ENCODE measurements around the gene MARVELD3.

The MARVELD3 gene

GRCh38 chr16:71648921-71649320 lies 22.9 kb downstream of the MARVELD3 start:
- no peaks in the 10 kb centered on the region for H3K27me3 ChIP-seq (ENCODE audit: control insufficient read depth, low read length)
- H3K9me3 ChIP-seq (ENCODE audit: control insufficient read depth, insufficient read depth, low read length), result no peaks in the 10 kb centered on the region
- H3K4me2 ChIP-seq (ENCODE audit: low read length), result no peak overlapping the region
- no peaks in the 10 kb centered on the region for H3K79me2 ChIP-seq (ENCODE audit: control insufficient read depth, low read length)
- H3K4me1 ChIP-seq (ENCODE audit: control insufficient read depth, low read length), result no peaks in the 10 kb centered on the region
- no peaks in the 10 kb centered on the region for H3K9me2 ChIP-seq (replicated peaks; ENCODE audit: control insufficient read depth, low read length)
- peaks cover 18% of the 10 kb centered on the region for H3K36me3 ChIP-seq (ENCODE audit: control insufficient read depth, low read length)
- H4K20me1 ChIP-seq (ENCODE audit: control insufficient read depth, insufficient read depth, low read depth, low read length), result no peaks in the 10 kb centered on the region
- TF ChIP-seq, protein P1, sequence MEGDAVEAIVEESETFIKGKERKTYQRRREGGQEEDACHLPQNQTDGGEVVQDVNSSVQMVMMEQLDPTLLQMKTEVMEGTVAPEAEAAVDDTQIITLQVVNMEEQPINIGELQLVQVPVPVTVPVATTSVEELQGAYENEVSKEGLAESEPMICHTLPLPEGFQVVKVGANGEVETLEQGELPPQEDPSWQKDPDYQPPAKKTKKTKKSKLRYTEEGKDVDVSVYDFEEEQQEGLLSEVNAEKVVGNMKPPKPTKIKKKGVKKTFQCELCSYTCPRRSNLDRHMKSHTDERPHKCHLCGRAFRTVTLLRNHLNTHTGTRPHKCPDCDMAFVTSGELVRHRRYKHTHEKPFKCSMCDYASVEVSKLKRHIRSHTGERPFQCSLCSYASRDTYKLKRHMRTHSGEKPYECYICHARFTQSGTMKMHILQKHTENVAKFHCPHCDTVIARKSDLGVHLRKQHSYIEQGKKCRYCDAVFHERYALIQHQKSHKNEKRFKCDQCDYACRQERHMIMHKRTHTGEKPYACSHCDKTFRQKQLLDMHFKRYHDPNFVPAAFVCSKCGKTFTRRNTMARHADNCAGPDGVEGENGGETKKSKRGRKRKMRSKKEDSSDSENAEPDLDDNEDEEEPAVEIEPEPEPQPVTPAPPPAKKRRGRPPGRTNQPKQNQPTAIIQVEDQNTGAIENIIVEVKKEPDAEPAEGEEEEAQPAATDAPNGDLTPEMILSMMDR (IDR thresholded peaks at IDR 0.05; ENCODE audit: low read depth, low read length, poor library complexity, severe bottlenecking), result peak; percentile 49
- no peak for TF ChIP-seq EZH2phosphoT487 (IDR thresholded peaks at IDR 0.05; ENCODE audit: borderline replicate concordance, low read length)
- no peak overlapping the region for H3K4me3 ChIP-seq (ENCODE audit: low read length)
- H3K27ac ChIP-seq (ENCODE audit: low read depth, low read length), result no peak overlapping the region
- 0 out of 2 replicates have a peak, but pooled peaks cover 2% of the 10 kb centered on the region for H3F3A ChIP-seq (ENCODE audit: control insufficient read depth, insufficient read depth)

- Histone ChIP-seq H3K4me3 (ENCODE audit: low read length) (no peak overlapping the region), H3K27ac (ENCODE audit: low read depth, low read length) (no peak overlapping the region), H3K9me3 (ENCODE audit: control insufficient read depth, insufficient read depth, low read length) (no peaks in the 10 kb centered on the region), H3K9me2 (replicated peaks; ENCODE audit: control insufficient read depth, low read length) (no peaks in the 10 kb centered on the region), H3K79me2 (ENCODE audit: control insufficient read depth, low read length) (no peaks in the 10 kb centered on the region), H3K27me3 (ENCODE audit: control insufficient read depth, low read length) (no peaks in the 10 kb centered on the region), H3K4me1 (ENCODE audit: control insufficient read depth, low read length) (no peaks in the 10 kb centered on the region), H4K20me1 (ENCODE audit: control insufficient read depth, insufficient read depth, low read depth, low read length) (no peaks in the 10 kb centered on the region), H3F3A (ENCODE audit: control insufficient read depth, insufficient read depth) (0 out of 2 replicates have a peak, but pooled peaks cover 2% of the 10 kb centered on the region), H3K36me3 (ENCODE audit: control insufficient read depth, low read length) (peaks cover 20% of the 10 kb centered on the region), H3K4me2 (ENCODE audit: low read length) (no peak overlapping the region)
- TF ChIP-seq, protein P1 (IDR thresholded peaks at IDR 0.05; ENCODE audit: low read depth, low read length, poor library complexity, severe bottlenecking), result no peak
- TF ChIP-seq EZH2phosphoT487 (IDR thresholded peaks at IDR 0.05; ENCODE audit: borderline replicate concordance, low read length), result no peak
These were observed 23.7 kb downstream of the MARVELD3 start for GRCh38 chr16:71649704-71650103.

DNA sequence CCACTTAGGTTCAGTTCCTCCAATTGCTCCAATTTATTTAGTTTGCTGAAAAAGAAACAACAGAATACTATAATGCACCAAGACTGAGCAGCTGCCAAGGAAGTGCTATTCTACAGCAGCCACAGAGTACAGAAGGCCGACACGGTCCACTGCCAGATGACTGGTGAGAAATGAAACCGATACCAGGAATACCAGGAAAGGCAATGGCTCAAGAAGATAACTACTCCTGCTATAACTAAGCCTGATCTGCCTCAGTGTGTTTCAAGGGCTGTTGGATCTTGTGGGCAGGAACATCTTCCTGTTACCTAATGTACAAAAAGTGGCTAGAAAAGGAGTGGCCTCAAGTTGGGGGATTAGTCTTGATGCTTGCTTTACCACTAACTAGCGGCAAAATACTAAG lies 32.8 kb downstream of the MARVELD3 start:
- TF ChIP-seq, protein P1 (IDR thresholded peaks at IDR 0.05; ENCODE audit: low read depth, low read length, poor library complexity, severe bottlenecking), result no peak
- no peak for TF ChIP-seq EZH2phosphoT487 (IDR thresholded peaks at IDR 0.05; ENCODE audit: borderline replicate concordance, low read length)
- Histone ChIP-seq H3K9me3 (ENCODE audit: control insufficient read depth, insufficient read depth, low read length) (no peaks in the 10 kb centered on the region), H3K27ac (ENCODE audit: low read depth, low read length) (no peak overlapping the region)

More for the DNA sequence above, 32.8 kb downstream of the MARVELD3 start:
- no peak overlapping the region for H3K4me3 ChIP-seq (ENCODE audit: low read length)
- H3K36me3 ChIP-seq (ENCODE audit: control insufficient read depth, low read length), result peaks cover 24% of the 10 kb centered on the region
- no peaks in the 10 kb centered on the region for H4K20me1 ChIP-seq (ENCODE audit: control insufficient read depth, insufficient read depth, low read depth, low read length)
- H3K79me2 ChIP-seq (ENCODE audit: control insufficient read depth, low read length), result no peaks in the 10 kb centered on the region
- no peaks in the 10 kb centered on the region for H3K27me3 ChIP-seq (ENCODE audit: control insufficient read depth, low read length)
- no peaks in the 10 kb centered on the region for H3K9me2 ChIP-seq (replicated peaks; ENCODE audit: control insufficient read depth, low read length)
- no peaks in the 10 kb centered on the region for H3F3A ChIP-seq (ENCODE audit: control insufficient read depth, insufficient read depth)
- no peaks in the 10 kb centered on the region for H3K4me1 ChIP-seq (ENCODE audit: control insufficient read depth, low read length)
- no peak overlapping the region for H3K4me2 ChIP-seq (ENCODE audit: low read length)

Data from DOHH2 (cell line).